Effector memory CD4-positive, alpha-beta T cell (primary cell): ENCODE measurements around the gene STK25.

Source experiments
- DNase-seq, 3 donors: peaks; one replicate each; pipeline ENCODE4 v3.0.0-alpha.2; 2020
- H3K27ac ChIP-seq: 2 replicates; pipeline ENCODE4 v1.7.0; 2013; ENCODE audit warnings: mild to moderate bottlenecking, low read length, moderate library complexity; ENCODE audit not compliant: insufficient read depth, poor library complexity, severe bottlenecking
- H3K27me3 ChIP-seq: replicated peaks from 2 replicates; pipeline ENCODE4 v1.7.0; 2013; ENCODE audit warnings: mild to moderate bottlenecking, low read length; ENCODE audit not compliant: insufficient read depth, control insufficient read depth, poor library complexity, severe bottlenecking
- H3K36me3 ChIP-seq: 2 replicates; pipeline ENCODE4 v1.7.0; 2013; ENCODE audit warnings: mild to moderate bottlenecking, low read length, moderate library complexity; ENCODE audit not compliant: control insufficient read depth, insufficient read depth
- H3K4me1 ChIP-seq: 2 replicates; pipeline ENCODE4 v1.7.0; 2013; ENCODE audit warnings: low read length, mild to moderate bottlenecking; ENCODE audit not compliant: control insufficient read depth, insufficient read depth, poor library complexity, severe bottlenecking
- H3K4me3 ChIP-seq: 2 replicates; pipeline ENCODE4 v1.7.0; 2013; ENCODE audit warnings: low read length, low read depth, mild to moderate bottlenecking; ENCODE audit not compliant: insufficient read depth, poor library complexity, severe bottlenecking
- H3K9me3 ChIP-seq: 2 replicates; pipeline ENCODE4 v1.7.0; 2013; ENCODE audit warnings: mild to moderate bottlenecking, low read length, moderate library complexity; ENCODE audit not compliant: control insufficient read depth

Gene STK25

GRCh38 chr2:241539616-241540374 is 31.4 kb upstream of the STK25 start:
- no peak overlapping the region for H3K27ac ChIP-seq
- DNase-seq: no peak
- no peaks in the 10 kb centered on the region for H3K9me3 ChIP-seq
- no peaks in the 10 kb centered on the region for H3K36me3 ChIP-seq
- H3K27me3 ChIP-seq: peaks cover 7% of the 10 kb centered on the region
- H3K4me1 ChIP-seq: no peaks in the 10 kb centered on the region
- no peak overlapping the region for H3K4me3 ChIP-seq

- Histone ChIP-seq H3K4me3 (no peak overlapping the region), H3K27me3 (peaks cover 7% of the 10 kb centered on the region), H3K27ac (no peak overlapping the region), H3K4me1 (no peaks in the 10 kb centered on the region), H3K9me3 (no peaks in the 10 kb centered on the region), H3K36me3 (no peaks in the 10 kb centered on the region)
- DNase-seq: no peak
These were observed 30.6 kb upstream of the STK25 start for GRCh38 chr2:241538838-241539615.

GRCh38 chr2:241535871-241536655 is 27.7 kb upstream of the STK25 start:
- Histone ChIP-seq H3K4me3 (no peak overlapping the region), H3K9me3 (no peaks in the 10 kb centered on the region), H3K27me3 (no peaks in the 10 kb centered on the region), H3K36me3 (no peaks in the 10 kb centered on the region), H3K4me1 (no peaks in the 10 kb centered on the region), H3K27ac (no peak overlapping the region)
- DNase-seq: no peak

- Histone ChIP-seq H3K4me1 (no peaks in the 10 kb centered on the region), H3K9me3 (no peaks in the 10 kb centered on the region), H3K27me3 (no peaks in the 10 kb centered on the region), H3K27ac (no peak overlapping the region), H3K4me3 (no peak overlapping the region), H3K36me3 (no peaks in the 10 kb centered on the region)
- no peak for DNase-seq
These were observed 26.5 kb upstream of the STK25 start for GRCh38 chr2:241534701-241535375.

- no peaks in the 10 kb centered on the region for H3K9me3 ChIP-seq
- no peak overlapping the region for H3K4me3 ChIP-seq
- H3K27me3 ChIP-seq: no peaks in the 10 kb centered on the region
- DNase-seq: no peak
- no peak overlapping the region for H3K27ac ChIP-seq
- no peaks in the 10 kb centered on the region for H3K4me1 ChIP-seq
- H3K36me3 ChIP-seq: no peaks in the 10 kb centered on the region
These were observed 25.9 kb upstream of the STK25 start for GRCh38 chr2:241534293-241534692.

GRCh38 chr2:241532733-241533601 is 24.6 kb upstream of the STK25 start:
- no peaks in the 10 kb centered on the region for H3K9me3 ChIP-seq
- H3K27ac ChIP-seq: no peak overlapping the region
- no peaks in the 10 kb centered on the region for H3K27me3 ChIP-seq
- H3K4me1 ChIP-seq: no peaks in the 10 kb centered on the region
- no peak for DNase-seq
- H3K36me3 ChIP-seq: no peaks in the 10 kb centered on the region
- no peak overlapping the region for H3K4me3 ChIP-seq

- no peak for DNase-seq
- no peaks in the 10 kb centered on the region for H3K4me1 ChIP-seq
- H3K9me3 ChIP-seq: no peaks in the 10 kb centered on the region
- H3K4me3 ChIP-seq: no peak overlapping the region
- no peaks in the 10 kb centered on the region for H3K36me3 ChIP-seq
- no peak overlapping the region for H3K27ac ChIP-seq
- H3K27me3 ChIP-seq: no peaks in the 10 kb centered on the region
These were observed 23.8 kb upstream of the STK25 start for GRCh38 chr2:241532168-241532567.

GRCh38 chr2:241531161-241531722 is 22.9 kb upstream of the STK25 start:
- H3K27me3 ChIP-seq: no peaks in the 10 kb centered on the region
- no peak overlapping the region for H3K27ac ChIP-seq
- H3K4me3 ChIP-seq: no peak overlapping the region

GRCh38 chr2:241530571-241530970 is 22.2 kb upstream of the STK25 start:
- DNase-seq: no peak
- Histone ChIP-seq H3K27me3 (no peaks in the 10 kb centered on the region), H3K36me3 (no peaks in the 10 kb centered on the region), H3K9me3 (no peaks in the 10 kb centered on the region), H3K4me1 (no peaks in the 10 kb centered on the region), H3K4me3 (no peak overlapping the region), H3K27ac (no peak overlapping the region)

More at GRCh38 chr2:241531161-241531722, 22.9 kb upstream of the STK25 start:
- H3K36me3 ChIP-seq: no peaks in the 10 kb centered on the region
- DNase-seq: no peak
- no peaks in the 10 kb centered on the region for H3K9me3 ChIP-seq
- H3K4me1 ChIP-seq: no peaks in the 10 kb centered on the region
